ENCODE data around the gene CENPL.
A peak's percentile ranks its signal among the peaks of the same experiment; 100 is the strongest.

CENPL gene

GRCh38 chr1:173867141-173867752, 42.6 kb upstream of the CENPL start:
- peak overlapping the region; percentile 76 to 92 for H3K18ac ChIP-seq (ENCODE audit: low read depth in 1 of 2, low read length in 2 of 2)
- peak overlapping the region; percentile 72 to 91 for H3K4me3 ChIP-seq (ENCODE audit: insufficient read depth in 1 of 2, low read depth in 1 of 2, low read length in 2 of 2)
- peak overlapping the region; percentile 81 for H3K27ac ChIP-seq (ENCODE audit: low read length, poor library complexity, severe bottlenecking)
- H4K91ac ChIP-seq (ENCODE audit: low read length), result peak overlapping the region; percentile 66
- H2AK5ac ChIP-seq (ENCODE audit: low read length, severe bottlenecking), result peak overlapping the region; percentile 69
- H2BK5ac ChIP-seq (ENCODE audit: low read depth, low read length, poor library complexity, severe bottlenecking), result no peak overlapping the region
- H3K4me2 ChIP-seq (ENCODE audit: low read length, poor library complexity, severe bottlenecking), result peak overlapping the region; percentile 79
- peak overlapping the region; percentile 92 for H3K9ac ChIP-seq (ENCODE audit: low read length)
- no peaks in the 10 kb centered on the region for H3K27me3 ChIP-seq (ENCODE audit: control insufficient read depth in 1 of 2, insufficient read depth in 1 of 2, low read length in 2 of 2)
- no peak for DNase-seq
- H3K9me3 ChIP-seq (ENCODE audit: control insufficient read depth, low read length), result no peaks in the 10 kb centered on the region
- H3K4me1 ChIP-seq (ENCODE audit: control insufficient read depth, insufficient read depth, low read depth, low read length), result no peaks in the 10 kb centered on the region
- H2BK15ac ChIP-seq (ENCODE audit: low read depth, poor library complexity, severe bottlenecking), result no peak overlapping the region
- peaks cover 17% of the 10 kb centered on the region for H3K79me1 ChIP-seq (replicated peaks; ENCODE audit: low read length, poor library complexity, severe bottlenecking)
- H4K8ac ChIP-seq (ENCODE audit: low read length), result peak overlapping the region; percentile 70
- no peak overlapping the region for H2AFZ ChIP-seq (ENCODE audit: low read depth, low read length)
- H2BK120ac ChIP-seq (ENCODE audit: low read depth, low read length), result no peak overlapping the region
- peak overlapping the region in 1 of 2 experiments; percentile 27 for H3K23ac ChIP-seq (ENCODE audit: low read length in 2 of 2)
- H2BK12ac ChIP-seq (ENCODE audit: low read length in 2 of 2), result no peak overlapping the region
- peaks cover 23 to 65% of the 10 kb centered on the region in 2 experiments for H3K36me3 ChIP-seq (ENCODE audit: control insufficient read depth in 1 of 2, insufficient read depth in 2 of 2, low read depth in 1 of 2, low read length in 2 of 2)
- peak overlapping the region in 1 of 2 experiments; percentile 45 for H3K14ac ChIP-seq (ENCODE audit: low read length in 2 of 2)
- H3K4ac ChIP-seq (ENCODE audit: low read depth in 1 of 2, low read length in 2 of 2), result peak overlapping the region in 1 of 2 experiments; percentile 81
- WGBS, result under 1% methylated on average over 32 of the region's 32 CpGs

- Histone ChIP-seq H3K4me3 (ENCODE audit: insufficient read depth in 1 of 2, low read depth in 1 of 2, low read length in 2 of 2) (peak overlapping the region; percentile 18 to 91), H3K4me1 (ENCODE audit: control insufficient read depth, insufficient read depth, low read depth, low read length) (no peaks in the 10 kb centered on the region), H2BK12ac (ENCODE audit: low read length in 2 of 2) (no peak overlapping the region), H2AK5ac (ENCODE audit: low read length, severe bottlenecking) (no peak overlapping the region), H2BK15ac (ENCODE audit: low read depth, poor library complexity, severe bottlenecking) (no peak overlapping the region), H4K8ac (ENCODE audit: low read length) (no peak overlapping the region), H3K9me3 (ENCODE audit: control insufficient read depth, low read length) (no peaks in the 10 kb centered on the region), H3K36me3 (ENCODE audit: control insufficient read depth in 1 of 2, insufficient read depth in 2 of 2, low read depth in 1 of 2, low read length in 2 of 2) (peaks cover 28 to 68% of the 10 kb centered on the region in 2 experiments), H3K4ac (ENCODE audit: low read depth in 1 of 2, low read length in 2 of 2) (no peak overlapping the region), H3K27me3 (ENCODE audit: control insufficient read depth in 1 of 2, insufficient read depth in 1 of 2, low read length in 2 of 2) (no peaks in the 10 kb centered on the region), H2BK5ac (ENCODE audit: low read depth, low read length, poor library complexity, severe bottlenecking) (no peak overlapping the region), H3K4me2 (ENCODE audit: low read length, poor library complexity, severe bottlenecking) (peak overlapping the region; percentile 79), H2BK120ac (ENCODE audit: low read depth, low read length) (no peak overlapping the region), H3K27ac (ENCODE audit: low read length, poor library complexity, severe bottlenecking) (peak overlapping the region; percentile 45), H2AFZ (ENCODE audit: low read depth, low read length) (no peak overlapping the region), H3K9ac (ENCODE audit: low read length) (peak overlapping the region; percentile 92), H3K23ac (ENCODE audit: low read length in 2 of 2) (no peak overlapping the region), H4K91ac (ENCODE audit: low read length) (no peak overlapping the region), H3K18ac (ENCODE audit: low read depth in 1 of 2, low read length in 2 of 2) (no peak overlapping the region), H3K14ac (ENCODE audit: low read length in 2 of 2) (no peak overlapping the region), H3K79me1 (replicated peaks; ENCODE audit: low read length, poor library complexity, severe bottlenecking) (peaks cover 16% of the 10 kb centered on the region)
- WGBS, result 0% methylated on average over 1 of the region's 2 CpGs
- DNase-seq, result no peak
Observed at GRCh38 chr1:173866413-173867115, 41.9 kb upstream of the CENPL start.

- no peak for DNase-seq
- Histone ChIP-seq H3K9me3 (ENCODE audit: control insufficient read depth, low read length) (no peaks in the 10 kb centered on the region), H3K27me3 (ENCODE audit: control insufficient read depth in 1 of 2, insufficient read depth in 1 of 2, low read length in 2 of 2) (no peaks in the 10 kb centered on the region), H3K14ac (ENCODE audit: low read length in 2 of 2) (no peak overlapping the region), H3K4me3 (ENCODE audit: insufficient read depth in 1 of 2, low read depth in 1 of 2, low read length in 2 of 2) (peak overlapping the region in 1 of 2 experiments; percentile 91), H3K27ac (ENCODE audit: low read length, poor library complexity, severe bottlenecking) (peak overlapping the region; percentile 27), H2AFZ (ENCODE audit: low read depth, low read length) (no peak overlapping the region), H3K9ac (ENCODE audit: low read length) (peak overlapping the region; percentile 92), H3K4me1 (ENCODE audit: control insufficient read depth, insufficient read depth, low read depth, low read length) (no peaks in the 10 kb centered on the region), H3K4me2 (ENCODE audit: low read length, poor library complexity, severe bottlenecking) (peak overlapping the region; percentile 14), H3K79me1 (replicated peaks; ENCODE audit: low read length, poor library complexity, severe bottlenecking) (peaks cover 8% of the 10 kb centered on the region), H2BK12ac (ENCODE audit: low read length in 2 of 2) (no peak overlapping the region), H4K91ac (ENCODE audit: low read length) (no peak overlapping the region), H3K18ac (ENCODE audit: low read depth in 1 of 2, low read length in 2 of 2) (no peak overlapping the region), H2BK5ac (ENCODE audit: low read depth, low read length, poor library complexity, severe bottlenecking) (no peak overlapping the region), H3K36me3 (ENCODE audit: control insufficient read depth in 1 of 2, insufficient read depth in 2 of 2, low read depth in 1 of 2, low read length in 2 of 2) (peaks cover 26 to 63% of the 10 kb centered on the region in 2 experiments), H2AK5ac (ENCODE audit: low read length, severe bottlenecking) (no peak overlapping the region), H3K23ac (ENCODE audit: low read length in 2 of 2) (no peak overlapping the region), H4K8ac (ENCODE audit: low read length) (no peak overlapping the region), H3K4ac (ENCODE audit: low read depth in 1 of 2, low read length in 2 of 2) (no peak overlapping the region), H2BK15ac (ENCODE audit: low read depth, poor library complexity, severe bottlenecking) (no peak overlapping the region), H2BK120ac (ENCODE audit: low read depth, low read length) (no peak overlapping the region)
- 13% methylated on average over 4 of the region's 4 CpGs for WGBS
Observed at GRCh38 chr1:173865468-173866164, 40.9 kb upstream of the CENPL start.
